ENCODE data around the gene TPRN.

TPRN gene

DNA sequence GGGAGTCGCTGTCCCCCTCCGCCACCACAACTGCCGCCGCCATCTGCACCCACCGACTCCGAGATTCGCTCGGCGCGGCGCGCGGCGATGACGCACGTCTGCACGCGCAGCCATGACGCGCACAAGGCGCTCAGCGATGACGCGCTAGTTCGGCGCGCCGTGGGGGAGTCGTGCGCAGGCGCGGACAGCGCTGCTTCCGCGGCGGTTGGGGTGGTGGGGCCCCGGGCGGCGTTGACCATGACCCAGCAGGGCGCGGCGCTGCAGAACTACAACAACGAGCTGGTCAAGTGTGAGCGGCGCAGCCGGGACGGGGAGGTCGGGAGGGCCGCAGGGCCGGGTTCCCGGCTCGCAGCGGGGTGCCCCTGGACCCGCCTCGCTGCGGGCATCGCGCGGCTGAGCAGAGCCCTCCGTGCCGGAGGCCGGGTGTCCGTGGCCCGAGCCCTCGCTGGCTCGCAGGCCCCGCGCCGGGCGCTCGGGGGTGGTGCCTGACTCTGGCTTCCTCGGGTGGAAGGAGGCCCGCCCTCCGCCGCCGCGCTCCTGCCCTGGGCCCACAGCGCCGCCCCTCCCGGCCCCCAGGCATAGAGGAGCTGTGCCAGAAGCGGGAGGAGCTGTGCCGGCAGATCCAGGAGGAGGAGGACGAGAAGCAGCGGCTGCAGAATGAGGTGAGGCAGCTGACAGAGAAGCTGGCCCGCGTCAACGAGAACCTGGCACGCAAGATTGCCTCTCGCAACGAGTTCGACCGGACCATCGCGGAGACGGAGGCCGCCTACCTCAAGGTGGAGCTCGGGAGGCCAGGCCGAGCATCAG is 11.8 kb downstream of the TPRN start, which contains the start of the genes ANAPC2 and SSNA1:
Gene ANAPC2, minus strand, starts transcription at position 71 of the 807 bp plus-strand sequence. Its CDS starts 28 bp downstream, at position 43.
Gene SSNA1, plus strand, starts transcription at position 187 of the 807 bp plus-strand sequence. Its CDS starts 51 bp downstream, at position 238.
- Histone ChIP-seq H2AFZ (ENCODE audit: low read length) (peak within 1 kb of the TSS; percentile 80), H3F3A (ENCODE audit: low read depth) (peaks cover 8% of the 10 kb centered on the region; the same call in 1 of the 2 replicates), H3K4me2 (ENCODE audit: low read depth, low read length, poor library complexity, severe bottlenecking) (peak within 1 kb of the TSS; percentile 99), H3K27me3 (ENCODE audit: insufficient read depth, low read length, poor library complexity, severe bottlenecking) (no peaks in the 10 kb centered on the region), H4K20me1 (ENCODE audit: insufficient read depth, low read length, poor library complexity, severe bottlenecking) (peaks cover 26% of the 10 kb centered on the region), H3K9ac (ENCODE audit: low read depth, low read length, poor library complexity, severe bottlenecking) (peak within 1 kb of the TSS; percentile 88), H3K36me3 (ENCODE audit: insufficient read depth, low read length) (peaks cover 7% of the 10 kb centered on the region; the same call in 1 of the 2 replicates), H3K9me3 (ENCODE audit: insufficient read depth, low read depth, low read length) (no peaks in the 10 kb centered on the region), H3K4me1 (ENCODE audit: insufficient read depth, low read length, poor library complexity, severe bottlenecking) (peaks cover 20% of the 10 kb centered on the region), H3K4me3 (ENCODE audit: low read length, poor library complexity, severe bottlenecking) (peak within 1 kb of the TSS; percentile 96), H3K79me2 (ENCODE audit: insufficient read depth, low read length) (peaks cover 55% of the 10 kb centered on the region), H3K9me2 (replicated peaks; ENCODE audit: low read depth, low read length) (no peaks in the 10 kb centered on the region)
- TF ChIP-seq EZH2phosphoT487 (IDR thresholded peaks at IDR 0.05; ENCODE audit: borderline replicate concordance) (no peak), CTCF (conservative IDR thresholded peaks at IDR 0.05; ENCODE audit: low read length) (peak; percentile 50)

DNA sequence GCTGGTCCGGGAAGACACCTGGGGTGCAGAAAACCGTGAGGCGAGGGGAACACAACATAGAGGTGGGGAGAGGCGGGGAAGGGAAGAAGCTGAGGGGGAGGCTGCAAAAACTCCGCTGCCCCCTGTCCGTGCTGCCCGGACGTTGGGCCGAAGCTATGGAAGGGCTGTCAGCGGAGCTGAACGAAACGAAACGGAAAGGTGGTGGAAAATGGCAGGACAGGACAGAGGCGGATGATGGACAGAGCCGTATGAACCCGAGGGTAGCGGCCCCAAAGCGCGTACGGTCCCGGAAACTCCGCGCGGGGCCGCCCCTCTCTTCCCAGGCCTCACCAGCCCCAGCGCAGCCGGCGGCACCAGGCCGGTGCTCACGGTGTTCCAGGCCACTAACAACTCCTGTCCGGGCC is 12.5 kb downstream of the TPRN start:
- Histone ChIP-seq H3K9ac (ENCODE audit: low read depth, low read length, poor library complexity, severe bottlenecking) (peak overlapping the region; percentile 88), H3K27me3 (ENCODE audit: insufficient read depth, low read length, poor library complexity, severe bottlenecking) (no peaks in the 10 kb centered on the region), H3K9me3 (ENCODE audit: insufficient read depth, low read depth, low read length) (no peaks in the 10 kb centered on the region), H3K9me2 (replicated peaks; ENCODE audit: low read depth, low read length) (no peaks in the 10 kb centered on the region), H3K4me1 (ENCODE audit: insufficient read depth, low read length, poor library complexity, severe bottlenecking) (peaks cover 20% of the 10 kb centered on the region), H3K4me2 (ENCODE audit: low read depth, low read length, poor library complexity, severe bottlenecking) (peak overlapping the region; percentile 91), H3F3A (ENCODE audit: low read depth) (peaks cover 8% of the 10 kb centered on the region; the same call in 1 of the 2 replicates), H3K4me3 (ENCODE audit: low read length, poor library complexity, severe bottlenecking) (peak overlapping the region; percentile 96), H3K79me2 (ENCODE audit: insufficient read depth, low read length) (peaks cover 55% of the 10 kb centered on the region), H4K20me1 (ENCODE audit: insufficient read depth, low read length, poor library complexity, severe bottlenecking) (peaks cover 26% of the 10 kb centered on the region), H2AFZ (ENCODE audit: low read length) (peak overlapping the region; percentile 80), H3K36me3 (ENCODE audit: insufficient read depth, low read length) (peaks cover 12% of the 10 kb centered on the region; the same call in 1 of the 2 replicates)
- TF ChIP-seq EZH2phosphoT487 (IDR thresholded peaks at IDR 0.05; ENCODE audit: borderline replicate concordance), result no peak
- no peak for TF ChIP-seq CTCF (conservative IDR thresholded peaks at IDR 0.05; ENCODE audit: low read length)

DNA sequence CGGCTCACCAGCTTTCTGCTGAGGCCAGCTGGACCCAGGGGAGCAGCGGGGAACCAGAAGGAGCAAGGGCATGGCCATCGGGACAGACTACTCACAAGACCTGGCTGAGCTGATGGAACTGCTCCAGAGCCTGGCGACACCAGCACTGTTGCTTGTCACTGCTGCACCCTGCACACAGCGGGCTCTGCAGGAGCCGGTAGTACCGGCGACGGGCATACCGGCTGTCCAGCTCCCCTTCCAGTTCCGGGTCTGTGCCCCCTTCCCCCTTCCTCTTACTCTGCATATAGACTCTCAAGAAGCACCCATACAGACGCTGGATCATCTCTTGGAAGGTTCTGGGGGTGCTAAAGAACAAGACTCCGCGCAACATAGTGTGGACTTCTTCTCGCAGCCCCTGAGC is 13.2 kb downstream of the TPRN start:
- peak overlapping the region; percentile 91 for H3K4me2 ChIP-seq (ENCODE audit: low read depth, low read length, poor library complexity, severe bottlenecking)
- peaks cover 15% of the 10 kb centered on the region; the same call in 1 of the 2 replicates for H3K36me3 ChIP-seq (ENCODE audit: insufficient read depth, low read length)
- H3K4me3 ChIP-seq (ENCODE audit: low read length, poor library complexity, severe bottlenecking), result peak overlapping the region; percentile 96
- TF ChIP-seq CTCF (conservative IDR thresholded peaks at IDR 0.05; ENCODE audit: low read length), result no peak
- TF ChIP-seq EZH2phosphoT487 (IDR thresholded peaks at IDR 0.05; ENCODE audit: borderline replicate concordance), result no peak
- no peaks in the 10 kb centered on the region for H3K9me3 ChIP-seq (ENCODE audit: insufficient read depth, low read depth, low read length)
- peaks cover 55% of the 10 kb centered on the region for H3K79me2 ChIP-seq (ENCODE audit: insufficient read depth, low read length)
- no peaks in the 10 kb centered on the region for H3K27me3 ChIP-seq (ENCODE audit: insufficient read depth, low read length, poor library complexity, severe bottlenecking)
- H2AFZ ChIP-seq (ENCODE audit: low read length), result no peak overlapping the region
- no peaks in the 10 kb centered on the region for H3K9me2 ChIP-seq (replicated peaks; ENCODE audit: low read depth, low read length)
- peaks cover 26% of the 10 kb centered on the region for H4K20me1 ChIP-seq (ENCODE audit: insufficient read depth, low read length, poor library complexity, severe bottlenecking)
- peaks cover 20% of the 10 kb centered on the region for H3K4me1 ChIP-seq (ENCODE audit: insufficient read depth, low read length, poor library complexity, severe bottlenecking)
- H3K9ac ChIP-seq (ENCODE audit: low read depth, low read length, poor library complexity, severe bottlenecking), result peak overlapping the region; percentile 88
- peaks cover 8% of the 10 kb centered on the region; the same call in 1 of the 2 replicates for H3F3A ChIP-seq (ENCODE audit: low read depth)

Data from Loucy (cell line).